Upper lobe of left lung (tissue), 6 donors: ENCODE data around the gene PPIL6. TPM values are rescaled to one million over a fixed set of nuclear protein-coding genes. Genes with fewer than 3 reads are reported as not detected.

Experiments
- ATAC-seq, 2 donors: fragments of 200-7000 bp; cut with Tn5 transposase; one replicate each; pipeline ENCODE4 v1.9.1; 2022; ENCODE audit warnings: mild to moderate bottlenecking in 2 of 2, moderate library complexity in 2 of 2; ENCODE audit not compliant: low FRiP score in 2 of 2
- DNase-seq, 2 donors: peaks; one replicate each; pipeline ENCODE4 v3.0.0-alpha.2; 2019 to 2020
- H3K27ac ChIP-seq, 4 donors: fragments of 200-600 bp; sonication (generic); one replicate each; pipeline ENCODE4 v1.5.1; 2016 to 2019
- H3K27me3 ChIP-seq, 4 donors: fragments of 200-600 bp; sonication (generic); one replicate each; pipeline ENCODE4 v1.5.1; 2017 to 2019
- H3K36me3 ChIP-seq, 4 donors: fragments of 200-600 bp; sonication (generic); one replicate each; pipeline ENCODE4 v1.5.1; 2016 to 2019
- H3K4me1 ChIP-seq, 4 donors: fragments of 200-600 bp; sonication (generic); one replicate each; pipeline ENCODE4 v1.5.1; 2018 to 2019
- H3K4me3 ChIP-seq, 4 donors: fragments of 200-600 bp; sonication (generic); one replicate each; pipeline ENCODE4 v1.5.1; 2017 to 2019; ENCODE audit warnings: mild to moderate bottlenecking in 2 of 4, moderate library complexity in 1 of 4
- H3K9me3 ChIP-seq, 4 donors: fragments of 200-600 bp; sonication (generic); one replicate each; pipeline ENCODE4 v1.5.1; 2018 to 2019
- CTCF ChIP-seq, 6 experiments: fragments of 450-650 bp in 4 of 6; fragments of 200-600 bp in 2 of 6; sonication (generic) in 2 of 6; IDR thresholded peaks; one replicate each; pipeline ENCODE4 v1.5.1; 2016 to 2019; ENCODE audit warnings: antibody characterized with exemption in 6 of 6
- EP300 ChIP-seq, 4 donors: sonication (generic); formaldehyde crosslinking; IDR thresholded peaks; one replicate each; pipeline ENCODE4 v1.5.1; 2017; ENCODE audit warnings: antibody characterized with exemption in 4 of 4, control low read depth in 2 of 4
- POLR2A ChIP-seq, 4 donors: fragments of 450-650 bp; IDR thresholded peaks; one replicate each; pipeline ENCODE4 v1.5.1; 2016 to 2017; ENCODE audit warnings: antibody characterized with exemption in 4 of 4, mild to moderate bottlenecking in 2 of 4
- POLR2AphosphoS5 ChIP-seq, 2 donors: sonication (generic); formaldehyde crosslinking; IDR thresholded peaks; one replicate each; pipeline ENCODE4 v1.5.1; 2017; ENCODE audit warnings: antibody characterized with exemption in 2 of 2
- WGBS, 2 donors: methylation state at CpG; one replicate each; pipeline ENCODE4 v1.1.5; 2017 to 2018; 5-methylcytosine and 5-hydroxymethylcytosine counted together
- total RNA-seq, 6 donors: library from RNA; depleted of rRNA in 4 of 6; stranded (reverse); fragments of >200 nt in 4 of 6; gene quantifications; one replicate each; pipeline versions ENCODE4 v1.1.0 to v1.2.1, GENCODE V29; 2016 to 2021
- donor health status: DM: no; HTN: no; CAD: no; lungs with moderate emphysema.
- donor health status: DM: no; HTN: yes; CAD: no; lungs with severe emphysema.

PPIL6 gene
- total RNA-seq, 6 donors from 2014 or later: 3.5 to 44.3 (median 6.5) TPM

DNA sequence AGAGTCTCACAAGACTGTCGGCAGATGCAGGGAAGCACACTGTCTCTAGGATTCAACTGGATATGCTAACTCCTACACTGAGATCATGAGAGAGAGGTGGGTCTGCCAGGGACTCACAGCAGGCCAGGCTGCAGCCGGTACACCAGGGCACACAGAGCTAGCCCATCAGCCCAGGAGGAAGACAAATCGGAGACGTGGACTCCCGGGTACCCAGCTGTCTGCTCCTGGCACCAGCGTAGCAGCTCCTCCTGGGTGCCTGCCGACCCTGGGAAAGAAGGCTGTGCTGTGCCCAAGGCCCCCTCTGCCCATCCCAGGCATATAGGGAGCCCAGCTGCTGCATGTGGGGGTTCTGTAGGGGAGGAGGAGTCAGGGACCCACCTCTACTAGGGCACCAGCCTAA, 8.2 kb upstream of the PPIL6 start:
- no peak for ATAC-seq

DNA sequence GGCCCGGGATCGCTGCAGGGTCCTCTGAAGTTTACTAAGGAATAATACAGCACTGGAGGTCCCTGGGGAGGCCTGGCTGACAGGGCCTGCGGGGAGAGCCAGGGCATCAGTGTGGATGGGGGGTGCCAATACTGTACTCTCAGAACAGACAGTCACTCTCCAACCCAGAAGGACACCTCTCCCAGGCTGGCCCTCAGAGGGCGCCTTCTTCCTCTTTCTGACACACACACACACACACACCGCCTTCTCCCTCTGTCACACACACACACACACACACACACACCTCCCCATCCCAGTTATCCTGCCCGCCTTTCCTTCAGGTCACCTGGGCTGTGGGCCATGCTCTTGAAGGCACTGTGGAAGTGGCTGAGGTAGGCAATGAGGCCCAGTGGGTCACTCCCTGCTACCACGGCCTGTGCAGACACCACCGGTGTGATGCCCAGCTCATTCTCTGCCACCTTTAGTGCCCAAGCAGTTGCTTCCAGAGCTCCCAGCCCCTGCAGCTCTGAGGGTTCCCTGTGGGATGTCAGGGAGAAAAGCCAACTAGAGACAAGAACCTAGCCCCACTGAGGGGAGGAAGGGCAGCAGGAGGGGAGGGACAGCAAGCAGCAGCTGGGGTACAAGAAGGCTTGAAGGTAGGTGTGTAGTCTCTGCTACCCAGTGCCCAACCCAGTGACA, 7.6 kb upstream of the PPIL6 start:
- Histone ChIP-seq H3K27ac (no peak overlapping the region), H3K4me1 (peaks cover 0 to 8% (median 0%) of the 10 kb centered on the region in 4 donors), H3K27me3 (no peaks in the 10 kb centered on the region), H3K9me3 (no peaks in the 10 kb centered on the region), H3K36me3 (peaks cover 8 to 56% (median 40%) of the 10 kb centered on the region in 4 donors), H3K4me3 (no peak overlapping the region)
- no peak for DNase-seq
- WGBS, 2 donors: 79 to 94% methylated on average over 8 of the region's 8 CpGs
- peak in 1 of 2 donors; percentile 6 for ATAC-seq
- TF ChIP-seq POLR2A (IDR thresholded peaks at IDR 0.05) (peak in 1 of 4 donors; percentile 5), POLR2AphosphoS5 (IDR thresholded peaks at IDR 0.05) (no peak)

More for the DNA sequence above, 8.2 kb upstream of the PPIL6 start:
- Histone ChIP-seq H3K9me3 (no peaks in the 10 kb centered on the region), H3K27ac (no peak overlapping the region), H3K4me3 (no peak overlapping the region), H3K36me3 (peaks cover 8 to 52% (median 36%) of the 10 kb centered on the region in 4 donors), H3K27me3 (no peaks in the 10 kb centered on the region), H3K4me1 (peaks cover 0 to 10% (median 3%) of the 10 kb centered on the region in 4 donors)
- TF ChIP-seq POLR2A (IDR thresholded peaks at IDR 0.05) (no peak), CTCF (IDR thresholded peaks at IDR 0.05) (no peak), EP300 (IDR thresholded peaks at IDR 0.05) (no peak), POLR2AphosphoS5 (IDR thresholded peaks at IDR 0.05) (no peak)
- 84% methylated on average over 7 of the region's 7 CpGs; no CpG with 5 or more reads in 1 of the 2 donors for WGBS, 2 donors
- DNase-seq: no peak

- Histone ChIP-seq H3K36me3 (peaks cover 8 to 53% (median 41%) of the 10 kb centered on the region in 4 donors), H3K9me3 (no peaks in the 10 kb centered on the region), H3K4me1 (peaks cover under 1 to 11% (median 2%) of the 10 kb centered on the region in 4 donors), H3K27me3 (no peaks in the 10 kb centered on the region), H3K27ac (no peak overlapping the region), H3K4me3 (no peak overlapping the region)
- DNase-seq (peak in 1 of 2 donors; percentile 61), ATAC-seq (no peak)
- TF ChIP-seq CTCF (IDR thresholded peaks at IDR 0.05) (no peak), POLR2A (IDR thresholded peaks at IDR 0.05) (no peak), POLR2AphosphoS5 (IDR thresholded peaks at IDR 0.05) (no peak), EP300 (IDR thresholded peaks at IDR 0.05) (no peak)
- WGBS, 2 donors: 90 to 93% methylated on average over 8 to 10 of the region's 10 CpGs
These were observed 6.7 kb upstream of the PPIL6 start for GRCh38 chr6:109447087-109447486.

DNA sequence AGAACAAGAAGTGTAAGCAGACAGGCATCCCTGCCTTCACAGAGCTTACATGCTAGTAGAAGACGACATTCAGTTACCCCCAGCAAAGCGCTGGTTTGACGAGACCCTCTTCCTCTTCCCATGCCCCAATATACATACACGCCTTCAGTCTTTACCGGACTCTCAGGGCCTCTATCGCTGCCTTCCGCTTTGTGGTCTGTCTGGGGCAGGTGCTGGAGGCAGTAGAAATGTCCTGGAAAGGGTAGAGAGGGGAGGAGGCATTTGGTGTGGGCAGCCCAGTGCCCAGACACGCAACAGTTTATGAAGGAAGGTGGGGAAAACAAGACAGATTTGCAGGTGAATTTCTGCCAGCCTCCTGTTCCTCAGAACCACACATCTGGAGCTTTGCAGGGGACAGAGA, 6.1 kb upstream of the PPIL6 start:
- 83 to 86% methylated on average over 8 of the region's 8 CpGs for WGBS, 2 donors
- DNase-seq: no peak
- no peak overlapping the region for H3K27ac ChIP-seq
- no peaks in the 10 kb centered on the region for H3K27me3 ChIP-seq
- no peaks in the 10 kb centered on the region for H3K9me3 ChIP-seq
- H3K36me3 ChIP-seq: peaks cover 6 to 47% (median 38%) of the 10 kb centered on the region in 4 donors
- ATAC-seq: no peak
- H3K4me1 ChIP-seq: peaks cover 5 to 16% (median 7%) of the 10 kb centered on the region in 4 donors
- H3K4me3 ChIP-seq: no peak overlapping the region
- no peak for TF ChIP-seq POLR2A (IDR thresholded peaks at IDR 0.05)
- no peak for TF ChIP-seq CTCF (IDR thresholded peaks at IDR 0.05)
- no peak for TF ChIP-seq POLR2AphosphoS5 (IDR thresholded peaks at IDR 0.05)

- no peaks in the 10 kb centered on the region for H3K9me3 ChIP-seq
- ATAC-seq: no peak
- peaks cover 8 to 21% (median 11%) of the 10 kb centered on the region in 4 donors for H3K4me1 ChIP-seq
- no peak overlapping the region for H3K4me3 ChIP-seq
- H3K36me3 ChIP-seq: peaks cover 6 to 47% (median 37%) of the 10 kb centered on the region in 4 donors
- no peaks in the 10 kb centered on the region for H3K27me3 ChIP-seq
- peak in 1 of 2 donors; percentile 75 for DNase-seq
- H3K27ac ChIP-seq: no peak overlapping the region
- WGBS, 2 donors: 90 to 91% methylated on average over 6 to 15 of the region's 15 CpGs
- no peak for TF ChIP-seq CTCF (IDR thresholded peaks at IDR 0.05)
- no peak for TF ChIP-seq POLR2A (IDR thresholded peaks at IDR 0.05)
- TF ChIP-seq POLR2AphosphoS5 (IDR thresholded peaks at IDR 0.05): no peak
- no peak for TF ChIP-seq EP300 (IDR thresholded peaks at IDR 0.05)
These were observed 5.6 kb upstream of the PPIL6 start for GRCh38 chr6:109446072-109446471.
